ENCODE data around the gene MYOZ1.
"Not testable (repeated sequence)": the region's sequence is repeated elsewhere in the genome, so short reads cannot be mapped to it uniquely, and the experiment has no call there.

MYOZ1 gene

DNA sequence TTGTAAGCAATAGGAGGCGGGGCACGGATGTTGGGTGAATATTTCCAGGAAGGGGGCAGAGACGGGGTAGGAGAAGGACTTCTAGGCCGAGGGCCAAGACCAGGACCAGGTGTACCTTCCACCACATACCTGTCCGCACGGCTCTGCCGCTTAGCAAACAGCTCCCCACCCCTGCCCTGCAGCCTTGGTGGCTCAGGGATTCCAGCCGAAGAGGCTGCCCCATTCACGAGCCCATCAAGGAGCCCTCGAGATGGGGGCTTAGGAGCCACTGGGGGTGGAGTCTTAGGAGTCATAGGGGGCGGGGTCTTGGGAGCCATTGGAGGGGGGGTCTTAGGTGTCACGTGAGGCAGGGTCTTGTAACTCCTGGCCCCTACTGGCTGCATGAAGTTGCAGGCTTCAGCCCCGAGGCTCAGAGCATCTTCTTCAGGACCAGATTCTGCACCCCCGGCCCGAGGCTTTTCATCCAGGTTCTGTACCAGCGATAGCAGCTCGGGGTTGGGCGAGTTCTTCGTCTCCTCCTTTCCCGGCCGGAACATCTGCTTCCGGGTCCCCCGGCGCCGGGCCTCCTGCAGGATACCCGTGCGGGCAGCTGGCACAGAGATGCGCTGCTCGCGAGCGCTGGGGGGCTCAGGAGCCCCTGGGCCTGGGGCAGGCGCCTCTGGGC, 6.1 kb upstream of the MYOZ1 start:
- no peak for DNase-seq (ENCODE audit: low spot score)

DNA sequence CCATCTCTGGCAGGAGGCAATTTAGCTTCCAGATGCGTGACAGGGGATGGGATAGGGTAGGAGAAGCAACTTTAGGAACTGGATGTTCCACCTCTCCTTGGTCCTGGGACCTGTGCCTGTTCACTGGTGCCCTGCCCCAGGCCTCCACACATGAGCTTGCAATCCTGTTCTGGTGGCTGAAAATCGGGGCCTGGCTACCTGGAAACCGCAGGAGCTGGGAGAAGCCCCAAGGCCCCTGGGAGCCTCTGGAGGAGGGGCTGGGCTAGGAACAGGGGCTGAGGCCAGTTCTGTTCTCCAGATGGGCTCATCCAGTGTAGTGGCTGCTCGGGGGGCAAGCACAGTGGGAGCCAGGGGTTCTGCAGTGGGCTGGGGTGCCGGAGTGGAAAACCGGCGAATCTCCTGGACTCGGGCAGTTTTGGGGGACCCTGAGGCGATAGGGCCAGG, 5.3 kb upstream of the MYOZ1 start:
- DNase-seq (ENCODE audit: low spot score): no peak

DNA sequence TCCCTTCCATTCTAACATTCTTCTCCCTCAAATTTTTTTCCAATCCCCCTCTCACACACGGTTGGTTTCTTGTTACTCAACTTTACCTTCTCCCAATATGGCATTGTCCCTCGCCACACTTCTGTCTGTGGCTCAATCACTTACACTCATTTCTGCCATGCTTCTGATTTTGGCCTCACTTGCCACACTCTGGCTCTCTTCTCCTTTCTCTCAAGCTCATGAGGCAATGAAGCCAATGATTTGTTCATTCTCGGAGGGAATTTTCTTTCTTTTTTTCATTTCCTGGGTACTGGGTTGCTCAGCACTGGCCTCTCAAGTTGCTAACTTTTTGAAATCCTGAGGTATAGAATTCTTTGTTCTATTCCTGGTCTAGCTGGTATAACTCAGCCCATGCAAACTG, 4.0 kb upstream of the MYOZ1 start:
- DNase-seq (ENCODE audit: low spot score): no peak

GRCh38 chr10:73644767-73645166, 3.5 kb upstream of the MYOZ1 start:
- DNase-seq (ENCODE audit: low spot score): no peak

GRCh38 chr10:73644015-73644743, 2.9 kb upstream of the MYOZ1 start:
- peak; percentile 69 for DNase-seq (ENCODE audit: low spot score)

GRCh38 chr10:73643362-73643761, 2.1 kb upstream of the MYOZ1 start:
- no peak for DNase-seq (ENCODE audit: low spot score)

- no peak for DNase-seq (ENCODE audit: low spot score)
Observed at GRCh38 chr10:73639286-73639685, 2.0 kb downstream of the MYOZ1 start.

DNA sequence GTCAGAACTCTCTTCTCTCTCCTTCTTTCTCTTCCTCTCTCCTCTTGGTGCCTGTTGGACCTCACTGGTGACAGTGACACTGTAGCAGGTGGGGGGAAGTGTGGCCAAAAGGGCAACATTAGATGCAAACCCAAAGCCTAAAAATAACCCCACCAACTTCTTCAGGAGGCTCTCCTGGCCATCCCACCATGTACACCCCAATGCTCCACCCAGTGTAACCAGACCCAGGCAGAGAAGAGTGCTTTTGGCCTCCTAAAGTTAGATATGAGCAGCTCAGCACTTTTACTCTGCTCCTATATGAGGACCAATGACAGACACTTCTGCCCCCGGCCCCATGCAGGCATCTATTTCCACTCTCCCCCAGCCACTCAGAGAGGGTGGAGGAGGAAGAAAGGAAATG, 5.5 kb downstream of the MYOZ1 start:
- no peak for DNase-seq (ENCODE audit: low spot score)

GRCh38 chr10:73634421-73634820, 6.9 kb downstream of the MYOZ1 start:
- DNase-seq (ENCODE audit: low spot score): no peak

- DNase-seq (ENCODE audit: low spot score): no peak
Observed at GRCh38 chr10:73629165-73629564, 12.1 kb downstream of the MYOZ1 start.

GRCh38 chr10:73628405-73628804, 12.9 kb downstream of the MYOZ1 start:
- no peak for DNase-seq (ENCODE audit: low spot score)

- DNase-seq (ENCODE audit: low spot score): no peak
Observed at GRCh38 chr10:73627300-73627699, 14.0 kb downstream of the MYOZ1 start.

DNA sequence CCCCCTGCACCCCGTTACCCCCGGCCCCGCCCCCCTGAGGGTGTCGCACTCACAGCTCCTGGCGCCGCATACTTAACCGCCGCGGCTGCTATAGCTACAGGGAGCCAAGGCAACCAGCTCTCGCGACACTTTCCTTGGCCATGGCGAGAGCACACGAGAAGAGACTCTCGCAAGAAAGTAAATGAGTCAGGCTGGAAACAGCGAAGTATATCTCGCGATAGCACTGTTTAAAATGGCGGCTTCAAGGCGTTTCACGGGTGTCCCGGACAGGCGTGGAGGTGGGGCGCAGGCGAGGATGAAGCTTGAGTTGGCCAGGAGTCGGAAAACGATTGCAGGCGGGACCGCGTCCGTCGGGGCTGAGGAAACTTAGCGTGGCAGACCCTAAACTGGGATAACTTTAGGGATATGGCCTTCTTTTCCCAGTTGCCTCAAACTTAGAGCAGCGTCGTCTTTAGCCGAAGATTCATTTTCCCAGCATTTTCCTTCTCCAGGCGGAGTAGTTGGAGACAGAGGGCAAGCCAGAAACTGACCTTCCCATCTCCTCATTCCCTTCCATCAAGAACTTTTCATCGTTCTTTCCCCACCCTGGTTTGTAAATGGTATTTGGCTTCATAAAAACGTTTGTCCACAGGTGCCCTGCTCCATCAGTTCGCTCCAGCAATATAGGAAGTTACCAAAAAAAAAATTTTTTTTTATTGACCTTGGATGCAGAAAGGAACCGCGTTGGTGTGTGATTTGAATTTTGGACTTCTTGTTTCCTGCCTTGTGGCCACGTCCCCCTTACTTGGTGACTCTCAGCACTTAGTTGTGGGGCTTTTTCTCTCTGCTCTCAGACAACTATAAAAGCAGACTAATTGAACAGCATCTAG, 15.2 kb downstream of the MYOZ1 start:
- peak; percentile 88 for DNase-seq (ENCODE audit: low spot score)

DNA sequence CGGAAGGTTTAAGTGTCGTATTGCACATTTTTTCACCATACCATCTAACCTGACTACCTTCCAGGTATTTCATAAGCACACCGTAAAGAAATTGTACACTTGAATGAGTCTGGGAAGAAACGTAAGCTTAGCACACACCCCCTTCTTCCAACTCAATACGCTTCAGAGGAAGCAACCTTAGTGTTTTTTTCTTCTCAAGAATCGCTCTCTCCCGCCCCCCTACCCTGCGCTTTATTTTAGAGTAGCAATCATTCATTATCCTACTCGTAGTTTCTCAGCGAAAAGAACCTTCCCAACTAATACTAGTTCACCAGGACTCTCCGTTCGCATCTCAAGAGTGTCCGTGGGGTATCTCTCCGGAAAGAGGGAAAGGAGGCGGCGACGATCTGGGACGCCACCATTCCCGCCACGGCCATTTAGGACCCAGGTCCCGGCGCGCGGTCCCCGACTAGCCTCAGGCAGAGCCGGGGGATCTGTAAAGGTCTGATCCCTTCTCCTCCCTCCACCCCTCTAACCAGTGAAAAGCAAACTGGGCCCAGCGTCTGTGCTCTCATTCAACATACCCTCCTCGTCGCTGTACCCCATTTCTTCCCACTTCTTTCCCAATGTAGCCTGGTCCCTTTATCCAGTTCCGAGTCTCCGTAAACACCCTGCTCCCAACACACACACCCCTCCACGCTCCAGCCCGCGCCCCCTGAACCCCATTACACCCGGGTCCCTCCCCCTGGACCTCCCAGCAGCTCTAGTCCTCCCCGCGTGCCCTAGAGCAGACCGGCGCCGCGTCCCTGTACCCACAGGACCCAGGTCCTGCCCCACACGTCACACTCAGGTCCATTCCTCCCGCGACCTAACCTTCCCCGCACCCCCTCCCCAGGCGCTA, 16.0 kb downstream of the MYOZ1 start:
- peak; percentile 56 for DNase-seq (ENCODE audit: low spot score)

DNA sequence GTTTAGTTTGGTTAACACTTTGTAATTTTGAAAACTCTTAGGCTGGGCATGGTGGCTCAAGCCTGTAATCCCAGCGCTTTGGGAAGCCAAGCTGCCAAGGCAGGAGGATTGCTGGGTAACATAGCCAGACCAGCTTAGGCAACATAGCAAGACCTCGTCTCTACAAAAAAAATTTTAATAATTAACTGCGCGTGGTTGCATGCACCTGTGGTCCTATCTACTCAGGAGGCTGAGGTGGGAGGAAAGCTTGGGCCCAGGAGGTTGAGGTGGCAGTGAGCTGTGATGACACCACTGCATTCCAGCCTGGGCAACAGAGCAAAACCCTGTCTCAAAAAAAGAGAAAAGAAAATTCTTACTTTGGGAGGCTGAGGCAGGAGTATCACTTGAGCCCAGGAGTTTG, 18.2 kb downstream of the MYOZ1 start:
- DNase-seq (ENCODE audit: low spot score): no peak

DNA sequence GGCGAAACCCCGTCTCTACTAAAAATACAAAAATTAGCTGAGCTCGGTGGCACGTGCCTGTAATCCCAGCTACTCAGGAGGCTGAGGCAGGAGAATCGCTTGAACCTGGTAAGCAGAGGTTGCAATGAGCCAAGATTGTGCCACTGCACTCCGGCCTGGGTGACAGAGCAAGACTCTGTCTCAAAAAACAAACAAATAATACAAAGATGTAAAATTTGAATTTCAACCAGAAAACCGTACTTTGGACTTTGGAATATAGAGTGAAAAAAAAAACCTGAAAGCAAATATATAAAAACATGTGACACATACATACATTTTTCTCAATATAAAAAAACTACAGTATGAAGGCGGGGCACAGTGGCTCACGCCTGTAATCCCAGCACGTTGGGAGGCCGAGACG, 20.3 kb downstream of the MYOZ1 start:
- not testable (repeated sequence) for DNase-seq (ENCODE audit: low spot score)

DNA sequence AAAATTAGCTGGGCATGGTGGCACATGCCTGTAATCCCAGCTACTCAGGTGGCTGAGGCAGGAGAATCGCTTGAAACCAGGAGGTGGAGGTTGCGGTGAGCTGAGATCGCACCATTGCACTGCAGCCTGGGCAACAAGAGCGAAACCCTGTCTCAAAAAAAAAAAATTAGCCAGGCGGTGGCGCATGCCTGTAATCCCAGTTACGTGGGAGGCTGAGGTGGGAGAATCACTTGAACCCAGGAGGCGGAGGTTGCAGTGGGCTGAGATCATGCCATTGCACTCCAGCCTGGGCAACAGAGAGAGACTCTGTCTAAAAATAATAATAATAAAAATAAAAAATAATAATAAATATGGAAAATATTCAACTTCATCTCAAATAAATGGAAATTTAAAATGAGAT, 24.1 kb downstream of the MYOZ1 start:
- not testable (repeated sequence) for DNase-seq (ENCODE audit: low spot score)

DNA sequence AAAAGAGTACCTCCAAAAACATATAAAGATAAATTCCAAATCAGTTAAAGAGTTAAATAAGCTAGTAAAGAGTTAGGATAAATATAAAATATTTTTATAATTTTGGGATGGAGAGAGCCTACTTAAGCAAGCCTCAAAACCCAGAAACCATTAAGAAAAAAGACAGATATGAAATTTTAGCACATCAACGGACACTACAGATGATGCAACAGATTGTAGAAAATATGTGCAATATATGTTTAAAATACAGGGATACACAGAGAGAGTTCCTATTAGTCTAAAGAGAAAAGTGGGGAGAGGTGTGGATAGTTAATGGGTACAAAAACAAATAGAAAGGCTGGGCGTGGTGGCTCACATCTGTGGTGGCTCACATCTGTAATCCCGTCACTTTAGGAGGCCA, 26.6 kb downstream of the MYOZ1 start:
- DNase-seq (ENCODE audit: low spot score): no peak

DNA sequence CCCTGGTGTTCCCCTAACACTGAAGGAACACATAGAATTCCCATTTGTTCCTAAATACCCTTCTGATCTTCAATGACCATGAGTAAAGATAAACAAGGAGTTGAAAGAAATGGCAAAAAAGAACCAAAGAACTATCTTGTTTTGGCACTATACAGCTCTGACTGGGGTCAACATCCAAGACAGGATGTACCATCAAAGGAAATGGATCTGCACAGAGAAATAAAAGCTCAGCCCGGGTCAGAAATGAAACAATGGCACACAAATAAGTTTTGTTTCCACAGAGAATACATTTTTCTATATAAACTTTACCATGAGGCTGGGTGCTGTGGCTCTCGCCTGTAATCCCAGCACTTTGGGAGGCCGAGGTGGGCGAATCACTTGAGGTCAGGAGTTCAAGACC, 32.2 kb downstream of the MYOZ1 start:
- no peak for DNase-seq (ENCODE audit: low spot score)

GRCh38 chr10:73601486-73601921, 39.8 kb downstream of the MYOZ1 start:
- DNase-seq (ENCODE audit: low spot score): peak; percentile 15

- DNase-seq (ENCODE audit: low spot score): no peak
Observed at GRCh38 chr10:73597346-73597745, 43.9 kb downstream of the MYOZ1 start.

GRCh38 chr10:73593812-73594211, 47.5 kb downstream of the MYOZ1 start:
- no peak for DNase-seq (ENCODE audit: low spot score)

All from D341Med (cell line).